WTC11 (cell line): ENCODE measurements around the gene FAM107B. TPM values are rescaled to one million over a fixed set of nuclear protein-coding genes. Genes with fewer than 3 reads are reported as not detected.

ENCODE experiments used
- ATAC-seq: fragments of 200-7000 bp; cut with Tn5 transposase; 2 replicates; pipeline ENCODE4 v1.10.0; 2021; ENCODE audit warnings: mild to moderate bottlenecking, moderate library complexity
- CTCF ChIA-PET: fragments of 300-600 bp; sonication (Branson Sonifier 250); formaldehyde crosslinking; loops from one replicate; lab custom pipeline; 2021; ENCODE audit warnings: antibody characterized with exemption; lab: Charles Lee
- POLR2A ChIA-PET: fragments of 350-600 bp; sonication (Branson Sonifier 250); formaldehyde crosslinking; loops from one replicate; lab custom pipeline; 2021; ENCODE audit warnings: antibody characterized with exemption; lab: Charles Lee
- DNase-seq: peaks from one replicate; pipeline ENCODE4 v3.0.0; 2021; ENCODE audit warnings: low spot score
- H3K27ac Mint-ChIP-seq: 2 replicates; pipeline ENCODE4 v1.8.0; 2021; ENCODE audit warnings: mixed read lengths
- H3K27me3 Mint-ChIP-seq: 2 replicates; pipeline ENCODE4 v1.8.0; 2021; ENCODE audit warnings: low read depth, mild to moderate bottlenecking, moderate library complexity, mixed read lengths
- H3K36me3 Mint-ChIP-seq: 2 replicates; pipeline ENCODE4 v1.8.0; 2021; ENCODE audit warnings: mixed read lengths
- H3K4me1 Mint-ChIP-seq: 2 replicates; pipeline ENCODE4 v1.8.0; 2022; ENCODE audit warnings: mixed read lengths
- H3K4me3 Mint-ChIP-seq: 2 replicates; pipeline ENCODE4 v1.8.0; 2021; ENCODE audit warnings: mild to moderate bottlenecking, moderate library complexity, mixed read lengths
- H3K9me3 Mint-ChIP-seq: 2 replicates; pipeline ENCODE4 v1.8.0; 2021; ENCODE audit warnings: mixed read lengths
- AFF4 ChIP-seq: sonication (generic); formaldehyde crosslinking; IDR thresholded peaks from 2 replicates; pipeline ENCODE4 v1.8.1; 2023; ENCODE audit warnings: mild to moderate bottlenecking, missing genetic modification reagents, borderline replicate concordance
- ARID4B ChIP-seq: sonication (generic); formaldehyde crosslinking; IDR thresholded peaks from 2 replicates; pipeline ENCODE4 v1.8.0; 2023; ENCODE audit warnings: missing genetic modification reagents, mild to moderate bottlenecking, borderline replicate concordance
- ATF3 ChIP-seq: sonication (generic); formaldehyde crosslinking; conservative IDR thresholded peaks from 2 replicates; pipeline ENCODE4 v1.8.1; 2022; ENCODE audit warnings: mild to moderate bottlenecking, missing genetic modification reagents
- CREM ChIP-seq: sonication (generic); formaldehyde crosslinking; IDR thresholded peaks from 2 replicates; pipeline ENCODE4 v1.8.1; 2022; ENCODE audit warnings: mild to moderate bottlenecking, missing genetic modification reagents, moderate library complexity
- E2F5 ChIP-seq: sonication (generic); formaldehyde crosslinking; IDR thresholded peaks from 2 replicates; pipeline ENCODE4 v1.8.1; 2022; ENCODE audit warnings: mild to moderate bottlenecking, moderate library complexity, missing genetic modification reagents
- ELF4 ChIP-seq: sonication (generic); formaldehyde crosslinking; IDR thresholded peaks from 2 replicates; pipeline ENCODE4 v1.8.1; 2022; ENCODE audit warnings: low read depth, mild to moderate bottlenecking, moderate library complexity, missing genetic modification reagents
- EMX1 ChIP-seq: fragments of 250-450 bp; sonication (Bioruptor Pico); IDR thresholded peaks from 2 replicates; pipeline ENCODE4 v1.8.0; 2021; ENCODE audit warnings: mild to moderate bottlenecking
- FOXK1 ChIP-seq: sonication (generic); formaldehyde crosslinking; IDR thresholded peaks from 2 replicates; pipeline ENCODE4 v1.8.0; 2022; ENCODE audit warnings: mild to moderate bottlenecking, moderate library complexity, missing genetic modification reagents
- FOXP4 ChIP-seq: sonication (generic); formaldehyde crosslinking; IDR thresholded peaks from 2 replicates; pipeline ENCODE4 v1.8.0; 2022; ENCODE audit warnings: mild to moderate bottlenecking, missing genetic modification reagents
- KAT7 ChIP-seq: sonication (generic); formaldehyde crosslinking; IDR thresholded peaks from 2 replicates; pipeline ENCODE4 v1.8.1; 2023; ENCODE audit warnings: missing genetic modification reagents, mild to moderate bottlenecking, borderline replicate concordance
- MLX ChIP-seq: sonication (generic); formaldehyde crosslinking; IDR thresholded peaks from 2 replicates; pipeline ENCODE4 v1.8.1; 2023; ENCODE audit warnings: mild to moderate bottlenecking, missing genetic modification reagents, moderate library complexity
- NR3C1 ChIP-seq: sonication (generic); formaldehyde crosslinking; conservative IDR thresholded peaks from 2 replicates; pipeline ENCODE4 v1.8.1; 2023; ENCODE audit warnings: low read depth, mild to moderate bottlenecking, missing genetic modification reagents
- ZBTB21 ChIP-seq: sonication (generic); formaldehyde crosslinking; IDR thresholded peaks from 2 replicates; pipeline ENCODE4 v1.8.1; 2023; ENCODE audit warnings: mild to moderate bottlenecking, missing genetic modification reagents, borderline replicate concordance
- ZNF416 ChIP-seq: fragments of 250-450 bp; sonication (Bioruptor Pico); IDR thresholded peaks from 2 replicates; pipeline ENCODE4 v1.9.0; 2021; ENCODE audit warnings: mild to moderate bottlenecking, inconsistent platforms
- ZNF423 ChIP-seq: fragments of 250-450 bp; sonication (Bioruptor Pico); IDR thresholded peaks from 2 replicates; pipeline ENCODE4 v2.1.2; 2022; ENCODE audit warnings: mild to moderate bottlenecking, moderate library complexity
- ZSCAN18 ChIP-seq: fragments of 250-450 bp; sonication (Bioruptor Pico); IDR thresholded peaks from 2 replicates; pipeline ENCODE4 v2.1.2; 2022; ENCODE audit warnings: mild to moderate bottlenecking, moderate library complexity
- total RNA-seq: library from RNA; stranded (reverse); gene quantifications from 3 replicates; pipeline ENCODE4 v1.2.3, GENCODE V29; 2021

Gene FAM107B
- total RNA-seq, 1 experiment from 2014 or later: 22.4 TPM

GRCh38 chr10:14740684-14741247, 33.9 kb downstream of the FAM107B start (continued):
- TF ChIP-seq MLX (CRISPR knock-in tag) (no peak), ELF4 (CRISPR knock-in tag) (no peak), FOXK1 (CRISPR knock-in tag) (no peak), ZSCAN18 (CRISPR knock-in tag) (no peak), EMX1 (CRISPR knock-in tag) (no peak), CREM (CRISPR knock-in tag) (no peak), ZBTB21 (CRISPR knock-in tag) (no peak), NR3C1 (CRISPR knock-in tag) (no peak), ZNF416 (CRISPR knock-in tag) (no peak), ZNF423 (CRISPR knock-in tag) (no peak)
- TF ChIP-seq, all 79 proteins: peak for 0

GRCh38 chr10:14737808-14738545, 36.7 kb downstream of the FAM107B start:
- Mint-ChIP-seq H3K9me3 (peaks cover 15% of the 10 kb centered on the region), H3K4me3 (no peak overlapping the region), H3K4me1 (no peaks in the 10 kb centered on the region), H3K36me3 (no peaks in the 10 kb centered on the region), H3K27me3 (no peaks in the 10 kb centered on the region), H3K27ac (no peak overlapping the region)
- no peak for DNase-seq
- TF ChIP-seq FOXK1 (CRISPR knock-in tag): no peak
- TF ChIP-seq FOXP4 (CRISPR knock-in tag): no peak
- TF ChIP-seq ARID4B (CRISPR knock-in tag): no peak
- no peak for TF ChIP-seq ATF3
- TF ChIP-seq KAT7 (CRISPR knock-in tag): no peak
- no peak for TF ChIP-seq AFF4 (CRISPR knock-in tag)
- no peak for TF ChIP-seq E2F5
- ATAC-seq: no peak
- POLR2A ChIA-PET: no interaction called here
- CTCF ChIA-PET: interaction anchor here (1.3 kb wide), 1 partner anchor 121 kb away, joined by 3 read pairs; no protein-coding TSS in a partner anchor
